Measurements from ENCODE around the gene TEX2. TPM values are rescaled to one million over a fixed set of nuclear protein-coding genes. Genes with fewer than 3 reads are reported as not detected.
"Not testable (repeated sequence)": the region's sequence is repeated elsewhere in the genome, so short reads cannot be mapped to it uniquely, and the experiment has no call there.

Gene TEX2
- total RNA-seq, 2 donors from 2014 or later: 40.7 to 54.8 TPM

- DNase-seq: no peak
- intact Hi-C loops (cut with DNase I): no loop called here
- ATAC-seq: no peak
Measured at GRCh38 chr17:64198331-64199090, 64.5 kb downstream of the TEX2 start.

GRCh38 chr17:64196601-64197000 lies 66.5 kb downstream of the TEX2 start:
- DNase-seq (no peak), ATAC-seq (peak in 1 of 2 donors; percentile 32)
- intact Hi-C loops (cut with DNase I): no loop called here

- intact Hi-C loops (cut with DNase I): no loop called here
- ATAC-seq: no peak
- DNase-seq: no peak
Measured at GRCh38 chr17:64193561-64193960, 69.5 kb downstream of the TEX2 start.

- DNase-seq: no peak
- intact Hi-C loops (cut with DNase I): no loop called here
- ATAC-seq: no peak
Measured at GRCh38 chr17:64192589-64192988, 70.5 kb downstream of the TEX2 start.

- intact Hi-C loops (cut with DNase I): no loop called here
- ATAC-seq: peak; percentile 40 to 48
- DNase-seq: no peak
Measured at GRCh38 chr17:64190472-64190871, 72.6 kb downstream of the TEX2 start.

- DNase-seq (no peak), ATAC-seq (no peak)
- intact Hi-C loops (cut with DNase I): no loop called here
Measured at GRCh38 chr17:64188088-64188487, 75.0 kb downstream of the TEX2 start.

GRCh38 chr17:64187093-64187895 lies 75.8 kb downstream of the TEX2 start:
- intact Hi-C loops (cut with DNase I): no loop called here
- ATAC-seq: peak in 1 of 2 donors; percentile 40
- DNase-seq: no peak

- intact Hi-C loops (cut with DNase I): no loop called here
- no peak for DNase-seq
- no peak for ATAC-seq
Measured at GRCh38 chr17:64186171-64187092, 76.6 kb downstream of the TEX2 start.

GRCh38 chr17:64185557-64185956 lies 77.5 kb downstream of the TEX2 start:
- intact Hi-C loops (cut with DNase I): not testable (repeated sequence)
- DNase-seq: peak; percentile 44
- ATAC-seq: peak in 1 of 2 donors; percentile 19

- DNase-seq (no peak), ATAC-seq (peak in 1 of 2 donors; percentile 23)
- intact Hi-C loops (cut with DNase I): no loop called here
Measured at GRCh38 chr17:64185101-64185500, 78.0 kb downstream of the TEX2 start.

- ATAC-seq (no peak), DNase-seq (no peak)
- intact Hi-C loops (cut with DNase I): no loop called here
Measured at GRCh38 chr17:64183815-64184214, 79.2 kb downstream of the TEX2 start.

GRCh38 chr17:64182325-64183012 lies 80.6 kb downstream of the TEX2 start:
- no peak for ATAC-seq
- intact Hi-C loops (cut with DNase I): no loop called here
- no peak for DNase-seq

GRCh38 chr17:64180089-64181073 lies 82.7 kb downstream of the TEX2 start:
- ATAC-seq: no peak
- intact Hi-C loops (cut with DNase I): no loop called here
- no peak for DNase-seq

GRCh38 chr17:64179024-64179423 lies 84.0 kb downstream of the TEX2 start:
- DNase-seq; ATAC-seq; intact Hi-C loops (cut with DNase I): not testable (repeated sequence)

GRCh38 chr17:64178011-64178825 lies 84.8 kb downstream of the TEX2 start:
- DNase-seq (no peak), ATAC-seq (no peak)
- intact Hi-C loops (cut with DNase I): no loop called here

GRCh38 chr17:64177311-64178010 lies 85.6 kb downstream of the TEX2 start:
- DNase-seq (no peak), ATAC-seq (no peak)
- intact Hi-C loops (cut with DNase I): no loop called here
